HEK293 (cell line): ENCODE measurements around the gene DENND6B.

ENCODE experiments used
- CTCF ChIA-PET: fragments of 350-600 bp; formaldehyde crosslinking; extraction: SDS; loops from one replicate; lab custom pipeline; 2021; ENCODE audit warnings: antibody characterized with exemption; lab: Yijun Ruan, JAX
- POLR2A ChIA-PET: fragments of 300-600 bp; formaldehyde crosslinking; extraction: SDS; loops from one replicate; lab custom pipeline; 2020; ENCODE audit warnings: antibody characterized with exemption, inconsistent platforms; lab: Yijun Ruan, JAX
- H3K27ac ChIP-seq: fragments of 200-500 bp; sonication (Bioruptor generic); 2 replicates; pipeline ENCODE4 v1.5.1; 2014; ENCODE audit warnings: low read depth, low read length, control low read depth, inconsistent platforms; ENCODE audit errors: extremely low read depth
- H3K36me3 ChIP-seq, 2 experiments: fragments of 200-500 bp in 1 of 2; sonication (Bioruptor generic) in 1 of 2; 1 replicate in 1 of 2; 2 replicates in 1 of 2; pipeline ENCODE4 v1.5.1; 2014 to 2017; ENCODE audit warnings: inconsistent platforms in 2 of 2, low read length in 2 of 2; ENCODE audit not compliant: control insufficient read depth in 2 of 2, insufficient read depth in 1 of 2
- H3K4me1 ChIP-seq: fragments of 200-500 bp; sonication (Bioruptor generic); 2 replicates; pipeline ENCODE4 v1.5.1; 2014; ENCODE audit warnings: mild to moderate bottlenecking, low read length, inconsistent platforms; ENCODE audit not compliant: control insufficient read depth, insufficient read depth
- H3K4me3 ChIP-seq: 2 replicates; pipeline ENCODE4 v1.5.1; 2011; ENCODE audit warnings: low read depth, mild to moderate bottlenecking, control low read depth, low read length, moderate library complexity
- H3K9me3 ChIP-seq: fragments of 200-500 bp; sonication (Bioruptor generic); 2 replicates; pipeline ENCODE4 v1.5.1; 2014; ENCODE audit warnings: low read depth, low read length, inconsistent platforms; ENCODE audit not compliant: control insufficient read depth, insufficient read depth
- BCL11B ChIP-seq: fragments of 450-650 bp; formaldehyde crosslinking; IDR thresholded peaks from 2 replicates; pipeline ENCODE4 v1.5.1; 2016; ENCODE audit warnings: low read depth, missing biosample characterization, missing genetic modification characterization
- GLI2 ChIP-seq: fragments of 450-650 bp; formaldehyde crosslinking; IDR thresholded peaks from 2 replicates; pipeline ENCODE4; 2017; ENCODE audit warnings: missing biosample characterization, missing genetic modification characterization, low read depth, borderline replicate concordance
- HOXD13 ChIP-seq: sonication (generic); formaldehyde crosslinking; IDR thresholded peaks from 2 replicates; pipeline ENCODE4 v1.8.0; 2022; ENCODE audit warnings: missing genetic modification reagents, borderline replicate concordance
- PBX3 ChIP-seq: sonication (generic); formaldehyde crosslinking; IDR thresholded peaks from 2 replicates; pipeline ENCODE4 v1.8.1; 2022; ENCODE audit warnings: mild to moderate bottlenecking, moderate library complexity, missing genetic modification reagents
- SCRT2 ChIP-seq: fragments of 450-650 bp; formaldehyde crosslinking; IDR thresholded peaks from 2 replicates; pipeline ENCODE4 v1.5.1; 2016; ENCODE audit warnings: missing biosample characterization, missing genetic modification characterization
- ZBTB21 ChIP-seq: fragments of 450-650 bp; formaldehyde crosslinking; IDR thresholded peaks from 2 replicates; pipeline ENCODE4 v1.5.1; 2017; ENCODE audit warnings: missing biosample characterization, missing genetic modification characterization
- ZBTB49 ChIP-seq: fragments of 450-650 bp; formaldehyde crosslinking; IDR thresholded peaks from 2 replicates; pipeline ENCODE4 v1.5.1; 2016; ENCODE audit warnings: missing biosample characterization, missing genetic modification characterization, low read depth
- ZFP37 ChIP-seq: fragments of 450-650 bp; formaldehyde crosslinking; IDR thresholded peaks from 2 replicates; pipeline ENCODE4 v1.5.1; 2016; ENCODE audit warnings: missing biosample characterization, missing genetic modification characterization
- ZNF16 ChIP-seq: fragments of 450-650 bp; formaldehyde crosslinking; IDR thresholded peaks from 2 replicates; pipeline ENCODE4 v1.5.1; 2016; ENCODE audit warnings: low read depth, missing biosample characterization, missing genetic modification characterization
- ZNF23 ChIP-seq: fragments of 450-650 bp; formaldehyde crosslinking; IDR thresholded peaks from 2 replicates; pipeline ENCODE4 v1.5.1; 2016; ENCODE audit warnings: missing biosample characterization, missing genetic modification characterization, borderline replicate concordance
- ZNF366 ChIP-seq: fragments of 450-650 bp; formaldehyde crosslinking; conservative IDR thresholded peaks from 2 replicates; pipeline ENCODE4 v1.5.1; 2016; ENCODE audit warnings: missing biosample characterization, missing genetic modification characterization
- ZNF423 ChIP-seq: fragments of 450-650 bp; formaldehyde crosslinking; IDR thresholded peaks from 2 replicates; pipeline ENCODE4 v1.5.1; 2016; ENCODE audit warnings: missing biosample characterization, missing genetic modification characterization
- ZNF549 ChIP-seq: fragments of 450-650 bp; IDR thresholded peaks from 2 replicates; pipeline ENCODE4 v1.5.1; 2018; ENCODE audit warnings: missing biosample characterization, missing genetic modification characterization, mild to moderate bottlenecking, inconsistent platforms, moderate library complexity
- ZNF560 ChIP-seq: fragments of 450-650 bp; formaldehyde crosslinking; IDR thresholded peaks from 2 replicates; pipeline ENCODE4 v1.5.1; 2017; ENCODE audit warnings: missing biosample characterization, missing genetic modification characterization, borderline replicate concordance
- ZNF596 ChIP-seq: fragments of 450-650 bp; IDR thresholded peaks from 2 replicates; pipeline ENCODE4 v1.5.0; 2018; ENCODE audit warnings: missing biosample characterization, mild to moderate bottlenecking, missing genetic modification characterization, moderate library complexity
- ZNF623 ChIP-seq: fragments of 450-650 bp; formaldehyde crosslinking; IDR thresholded peaks from 2 replicates; pipeline ENCODE4 v1.5.1; 2016; ENCODE audit warnings: missing biosample characterization, missing genetic modification characterization
- ZNF660 ChIP-seq: fragments of 450-650 bp; IDR thresholded peaks from 2 replicates; pipeline ENCODE4 v1.5.1; 2018; ENCODE audit warnings: missing biosample characterization, mild to moderate bottlenecking, missing genetic modification characterization
- ZNF670 ChIP-seq: fragments of 450-650 bp; formaldehyde crosslinking; IDR thresholded peaks from 2 replicates; pipeline ENCODE4 v1.5.1; 2016; ENCODE audit warnings: missing biosample characterization, missing genetic modification characterization, low read depth
- ZNF704 ChIP-seq: fragments of 450-650 bp; formaldehyde crosslinking; IDR thresholded peaks from 2 replicates; pipeline ENCODE4 v1.5.1; 2016; ENCODE audit warnings: missing biosample characterization, missing genetic modification characterization
- ZNF707 ChIP-seq: fragments of 450-650 bp; formaldehyde crosslinking; IDR thresholded peaks from 2 replicates; pipeline ENCODE4 v1.5.1; 2016; ENCODE audit warnings: missing biosample characterization, missing genetic modification characterization
- ZNF768 ChIP-seq: fragments of 450-650 bp; formaldehyde crosslinking; IDR thresholded peaks from 2 replicates; pipeline ENCODE4 v1.5.1; 2018; ENCODE audit warnings: missing biosample characterization, mild to moderate bottlenecking, missing genetic modification characterization
- ZNF843 ChIP-seq: fragments of 450-650 bp; formaldehyde crosslinking; IDR thresholded peaks from 2 replicates; pipeline ENCODE4 v1.5.1; 2016; ENCODE audit warnings: missing biosample characterization, missing genetic modification characterization
- ZSCAN18 ChIP-seq: fragments of 450-650 bp; formaldehyde crosslinking; IDR thresholded peaks from 2 replicates; pipeline ENCODE4 v1.5.1; 2016; ENCODE audit warnings: missing biosample characterization, missing genetic modification characterization
- ZSCAN23 ChIP-seq: fragments of 450-650 bp; formaldehyde crosslinking; IDR thresholded peaks from 2 replicates; pipeline ENCODE4 v1.5.1; 2016; ENCODE audit warnings: missing biosample characterization, missing genetic modification characterization
- TF ChIP-seq, protein P1 (sequence below): fragments of 450-650 bp; formaldehyde crosslinking; IDR thresholded peaks from 2 replicates; pipeline ENCODE4 v1.5.1; 2016; ENCODE audit warnings: missing biosample characterization, missing genetic modification characterization
- TF ChIP-seq, protein P2 (sequence below): fragments of 450-650 bp; formaldehyde crosslinking; IDR thresholded peaks from 2 replicates; pipeline ENCODE4 v1.5.1; 2016; ENCODE audit warnings: missing biosample characterization, missing genetic modification characterization
- TF ChIP-seq, protein P3 (sequence below): fragments of 450-650 bp; formaldehyde crosslinking; IDR thresholded peaks from 2 replicates; pipeline ENCODE4 v1.5.1; 2016; ENCODE audit warnings: missing biosample characterization, missing genetic modification characterization

Gene DENND6B

GRCh38 chr22:50338860-50339462 is 12.1 kb upstream of the DENND6B start (continued):
- TF ChIP-seq ZNF704 (0 out of 2 replicates have a peak, but pooled peaks have one; percentile 8), ZNF23 (no peak)

GRCh38 chr22:50338042-50338573 is 11.3 kb upstream of the DENND6B start:
- POLR2A ChIA-PET, result no interaction called here
- no peak overlapping the region for H3K4me3 ChIP-seq
- H3K9me3 ChIP-seq, result no peaks in the 10 kb centered on the region
- H3K36me3 ChIP-seq, result peaks cover 0 to 13% of the 10 kb centered on the region in 2 experiments; a peak in 2 of 3 replicates
- CTCF ChIA-PET, result no interaction called here
- H3K4me1 ChIP-seq, result no peaks in the 10 kb centered on the region
- H3K27ac ChIP-seq, result no peak overlapping the region
- TF ChIP-seq, protein P1, sequence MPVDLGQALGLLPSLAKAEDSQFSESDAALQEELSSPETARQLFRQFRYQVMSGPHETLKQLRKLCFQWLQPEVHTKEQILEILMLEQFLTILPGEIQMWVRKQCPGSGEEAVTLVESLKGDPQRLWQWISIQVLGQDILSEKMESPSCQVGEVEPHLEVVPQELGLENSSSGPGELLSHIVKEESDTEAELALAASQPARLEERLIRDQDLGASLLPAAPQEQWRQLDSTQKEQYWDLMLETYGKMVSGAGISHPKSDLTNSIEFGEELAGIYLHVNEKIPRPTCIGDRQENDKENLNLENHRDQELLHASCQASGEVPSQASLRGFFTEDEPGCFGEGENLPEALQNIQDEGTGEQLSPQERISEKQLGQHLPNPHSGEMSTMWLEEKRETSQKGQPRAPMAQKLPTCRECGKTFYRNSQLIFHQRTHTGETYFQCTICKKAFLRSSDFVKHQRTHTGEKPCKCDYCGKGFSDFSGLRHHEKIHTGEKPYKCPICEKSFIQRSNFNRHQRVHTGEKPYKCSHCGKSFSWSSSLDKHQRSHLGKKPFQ (tag by site-specific recombination), result peak; percentile 40; the same call in 1 of the 2 replicates
- no peak for TF ChIP-seq PBX3
- no peak for TF ChIP-seq ZNF707 (tag by site-specific recombination)
- TF ChIP-seq ZNF623 (tag by site-specific recombination), result no peak
- TF ChIP-seq, protein P2, sequence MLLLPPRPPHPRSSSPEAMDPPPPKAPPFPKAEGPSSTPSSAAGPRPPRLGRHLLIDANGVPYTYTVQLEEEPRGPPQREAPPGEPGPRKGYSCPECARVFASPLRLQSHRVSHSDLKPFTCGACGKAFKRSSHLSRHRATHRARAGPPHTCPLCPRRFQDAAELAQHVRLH (tag by site-specific recombination), result 0 out of 2 replicates have a peak, but pooled peaks have one; percentile 40
- TF ChIP-seq ZNF423, result no peak
- TF ChIP-seq ZNF16, result no peak
- TF ChIP-seq ZNF670, result no peak
- no peak for TF ChIP-seq ZNF560
- no peak for TF ChIP-seq ZBTB21 (tag by site-specific recombination)
- no peak for TF ChIP-seq BCL11B (tag by site-specific recombination)
- no peak for TF ChIP-seq ZNF843 (tag by site-specific recombination)
- TF ChIP-seq GLI2 (tag by site-specific recombination), result no peak
- no peak for TF ChIP-seq ZNF660 (tag by site-specific recombination)
- TF ChIP-seq ZBTB49, result no peak
- TF ChIP-seq, protein P3, sequence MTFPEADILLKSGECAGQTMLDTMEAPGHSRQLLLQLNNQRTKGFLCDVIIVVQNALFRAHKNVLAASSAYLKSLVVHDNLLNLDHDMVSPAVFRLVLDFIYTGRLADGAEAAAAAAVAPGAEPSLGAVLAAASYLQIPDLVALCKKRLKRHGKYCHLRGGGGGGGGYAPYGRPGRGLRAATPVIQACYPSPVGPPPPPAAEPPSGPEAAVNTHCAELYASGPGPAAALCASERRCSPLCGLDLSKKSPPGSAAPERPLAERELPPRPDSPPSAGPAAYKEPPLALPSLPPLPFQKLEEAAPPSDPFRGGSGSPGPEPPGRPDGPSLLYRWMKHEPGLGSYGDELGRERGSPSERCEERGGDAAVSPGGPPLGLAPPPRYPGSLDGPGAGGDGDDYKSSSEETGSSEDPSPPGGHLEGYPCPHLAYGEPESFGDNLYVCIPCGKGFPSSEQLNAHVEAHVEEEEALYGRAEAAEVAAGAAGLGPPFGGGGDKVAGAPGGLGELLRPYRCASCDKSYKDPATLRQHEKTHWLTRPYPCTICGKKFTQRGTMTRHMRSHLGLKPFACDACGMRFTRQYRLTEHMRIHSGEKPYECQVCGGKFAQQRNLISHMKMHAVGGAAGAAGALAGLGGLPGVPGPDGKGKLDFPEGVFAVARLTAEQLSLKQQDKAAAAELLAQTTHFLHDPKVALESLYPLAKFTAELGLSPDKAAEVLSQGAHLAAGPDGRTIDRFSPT (tag by site-specific recombination), result no peak
- TF ChIP-seq HOXD13, result no peak
- TF ChIP-seq SCRT2 (tag by site-specific recombination), result no peak
- TF ChIP-seq ZSCAN18 (tag by site-specific recombination), result no peak
- 0 out of 2 replicates have a peak, but pooled peaks have one; percentile 24 for TF ChIP-seq ZSCAN23 (tag by site-specific recombination)
- no peak for TF ChIP-seq ZNF768 (tag by site-specific recombination)
- no peak for TF ChIP-seq ZNF366
- TF ChIP-seq ZNF596, result no peak
- no peak for TF ChIP-seq ZNF549 (tag by site-specific recombination)
- TF ChIP-seq ZFP37 (tag by site-specific recombination), result no peak
